AG09309 (cell line): ENCODE results near the gene SCN3B.

Experiments used
- DNase-seq: peaks from one replicate; pipeline ENCODE4 v3.0.0-alpha.2; 2010; ENCODE audit warnings: low read depth
- H3K4me3 ChIP-seq: 2 replicates; pipeline ENCODE4 v1.5.1; 2011; ENCODE audit warnings: mild to moderate bottlenecking, low read depth, low read length, moderate library complexity; ENCODE audit not compliant: control insufficient read depth
- TF ChIP-seq, protein P1 (sequence below): IDR thresholded peaks from 2 replicates; pipeline ENCODE4 v1.5.1; 2011; ENCODE audit warnings: mild to moderate bottlenecking, low read depth, low read length, inconsistent platforms; ENCODE audit not compliant: insufficient read depth, control insufficient read depth; ENCODE audit errors: missing control alignments

Gene SCN3B

DNA sequence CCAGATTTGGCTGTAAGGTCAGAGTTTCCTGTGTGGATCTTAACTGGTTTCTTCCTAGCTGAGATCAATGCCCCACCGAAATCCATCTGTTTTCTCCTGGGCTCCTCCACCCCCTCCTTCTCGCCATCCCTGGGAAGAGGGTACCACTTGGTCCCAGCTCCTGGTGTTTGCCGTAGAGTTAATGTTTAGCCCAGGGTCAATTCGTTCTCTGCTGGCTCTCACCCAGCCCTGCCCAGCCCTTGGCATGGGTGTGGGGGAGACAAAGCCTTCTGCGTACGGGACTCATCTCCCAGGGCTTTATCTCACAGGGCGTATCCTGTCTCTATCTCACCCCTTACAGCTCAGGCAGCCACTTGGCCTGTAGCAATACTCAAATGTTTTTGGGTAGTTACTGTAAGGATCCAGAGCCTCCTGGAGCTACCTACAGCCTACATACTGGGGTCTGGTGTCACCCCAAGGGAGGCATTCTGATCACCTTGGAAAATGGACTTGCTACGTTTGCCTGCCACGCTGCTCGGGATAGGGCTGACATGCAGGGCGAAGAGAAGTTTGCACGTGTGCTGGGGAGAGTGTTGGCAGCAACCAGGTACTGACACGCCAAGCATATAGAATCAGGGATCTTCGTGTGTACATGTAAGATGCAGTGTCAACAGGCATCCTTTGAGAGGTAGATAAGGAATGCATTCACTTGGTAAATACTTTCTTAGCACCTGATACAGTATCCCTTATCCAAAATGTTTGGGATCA is 66.1 kb downstream of the SCN3B start:
- H3K4me3 ChIP-seq = no peak overlapping the region
- TF ChIP-seq, protein P1, sequence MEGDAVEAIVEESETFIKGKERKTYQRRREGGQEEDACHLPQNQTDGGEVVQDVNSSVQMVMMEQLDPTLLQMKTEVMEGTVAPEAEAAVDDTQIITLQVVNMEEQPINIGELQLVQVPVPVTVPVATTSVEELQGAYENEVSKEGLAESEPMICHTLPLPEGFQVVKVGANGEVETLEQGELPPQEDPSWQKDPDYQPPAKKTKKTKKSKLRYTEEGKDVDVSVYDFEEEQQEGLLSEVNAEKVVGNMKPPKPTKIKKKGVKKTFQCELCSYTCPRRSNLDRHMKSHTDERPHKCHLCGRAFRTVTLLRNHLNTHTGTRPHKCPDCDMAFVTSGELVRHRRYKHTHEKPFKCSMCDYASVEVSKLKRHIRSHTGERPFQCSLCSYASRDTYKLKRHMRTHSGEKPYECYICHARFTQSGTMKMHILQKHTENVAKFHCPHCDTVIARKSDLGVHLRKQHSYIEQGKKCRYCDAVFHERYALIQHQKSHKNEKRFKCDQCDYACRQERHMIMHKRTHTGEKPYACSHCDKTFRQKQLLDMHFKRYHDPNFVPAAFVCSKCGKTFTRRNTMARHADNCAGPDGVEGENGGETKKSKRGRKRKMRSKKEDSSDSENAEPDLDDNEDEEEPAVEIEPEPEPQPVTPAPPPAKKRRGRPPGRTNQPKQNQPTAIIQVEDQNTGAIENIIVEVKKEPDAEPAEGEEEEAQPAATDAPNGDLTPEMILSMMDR = no peak
- no peak for DNase-seq

DNA sequence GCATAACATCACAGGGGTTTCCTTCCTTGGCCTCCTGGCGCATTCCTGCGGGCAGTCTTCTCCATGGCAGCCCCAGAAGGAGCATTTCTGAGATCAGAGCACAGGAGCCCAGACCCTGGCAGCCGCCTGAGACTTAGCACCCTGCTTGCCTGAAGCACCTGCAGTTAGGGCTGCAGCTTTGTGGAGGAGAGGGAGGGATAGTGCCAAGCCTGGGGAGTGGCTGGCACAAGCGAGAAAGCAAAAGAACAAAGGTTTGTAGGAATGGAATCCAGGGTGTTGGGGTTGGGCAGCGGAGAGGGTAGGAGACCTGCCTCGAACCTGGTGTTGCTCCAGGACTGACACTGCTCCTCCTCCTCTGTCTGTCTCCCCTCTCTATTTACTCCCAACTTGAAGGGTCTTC is 66.9 kb downstream of the SCN3B start:
- DNase-seq = no peak
- TF ChIP-seq, protein P1 = no peak
- H3K4me3 ChIP-seq = no peak overlapping the region

DNA sequence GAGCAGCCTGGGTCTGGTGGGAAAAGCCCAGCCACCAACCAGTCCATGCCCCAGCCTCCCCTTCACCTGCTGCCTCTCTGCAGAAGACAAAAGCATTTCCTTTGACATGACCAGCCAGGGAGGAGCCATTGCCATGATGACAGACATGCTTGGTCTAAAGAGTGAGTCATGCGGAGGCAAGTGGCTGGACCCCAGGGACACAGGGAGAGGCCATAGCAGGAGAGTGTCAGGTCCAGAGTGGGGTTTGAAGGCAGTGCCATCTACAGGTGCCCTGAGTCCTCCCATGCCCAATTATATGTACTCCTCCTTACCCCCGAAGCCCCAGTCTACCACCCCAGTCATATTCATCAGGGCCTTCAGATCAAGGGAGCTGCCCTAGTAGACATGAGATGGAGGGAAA is 67.4 kb downstream of the SCN3B start:
- DNase-seq = no peak
- H3K4me3 ChIP-seq = no peak overlapping the region
- TF ChIP-seq, protein P1 = no peak

DNA sequence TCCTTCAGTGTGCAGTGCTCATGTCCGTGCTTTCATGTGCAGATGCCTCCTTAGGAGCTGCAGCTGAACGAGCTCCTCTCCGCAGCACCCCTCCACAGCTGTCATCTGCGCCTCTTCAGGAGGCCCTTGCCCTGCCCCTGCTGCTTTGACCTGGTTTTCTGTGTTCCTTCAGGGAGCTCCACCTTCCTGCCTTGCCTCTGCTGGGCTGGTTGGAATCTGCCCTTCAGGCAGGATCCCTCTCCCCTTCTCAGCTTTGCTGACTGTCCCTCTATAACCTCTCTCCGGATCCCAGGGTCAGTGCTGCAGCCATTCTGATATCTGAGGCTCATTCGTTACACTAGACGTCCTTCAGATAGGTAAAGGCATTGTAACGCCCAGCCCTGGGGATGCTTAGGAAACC is 67.9 kb downstream of the SCN3B start:
- DNase-seq = no peak
- H3K4me3 ChIP-seq = no peak overlapping the region
- TF ChIP-seq, protein P1 = no peak

DNA sequence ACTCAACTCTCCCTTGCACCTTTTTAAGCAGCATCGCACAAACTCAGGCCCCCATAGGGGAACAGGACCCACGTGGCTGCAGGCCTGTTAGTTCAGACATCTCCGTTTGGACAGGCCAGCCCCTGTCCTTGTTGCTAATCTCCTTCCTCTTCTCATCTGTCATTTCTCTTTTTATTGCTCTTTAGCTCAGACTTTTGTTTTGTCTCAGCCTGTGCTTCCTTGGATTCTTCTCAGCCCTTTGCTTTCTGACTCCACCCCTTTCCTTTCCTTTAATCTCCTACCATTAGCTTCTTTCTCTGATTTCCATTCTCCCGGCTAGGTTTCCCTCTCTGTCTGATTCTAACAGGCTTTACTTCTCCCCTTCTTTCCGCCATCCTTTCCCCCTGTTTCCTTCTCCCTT is 68.7 kb downstream of the SCN3B start:
- TF ChIP-seq, protein P1 = no peak
- DNase-seq = no peak
- no peak overlapping the region for H3K4me3 ChIP-seq

DNA sequence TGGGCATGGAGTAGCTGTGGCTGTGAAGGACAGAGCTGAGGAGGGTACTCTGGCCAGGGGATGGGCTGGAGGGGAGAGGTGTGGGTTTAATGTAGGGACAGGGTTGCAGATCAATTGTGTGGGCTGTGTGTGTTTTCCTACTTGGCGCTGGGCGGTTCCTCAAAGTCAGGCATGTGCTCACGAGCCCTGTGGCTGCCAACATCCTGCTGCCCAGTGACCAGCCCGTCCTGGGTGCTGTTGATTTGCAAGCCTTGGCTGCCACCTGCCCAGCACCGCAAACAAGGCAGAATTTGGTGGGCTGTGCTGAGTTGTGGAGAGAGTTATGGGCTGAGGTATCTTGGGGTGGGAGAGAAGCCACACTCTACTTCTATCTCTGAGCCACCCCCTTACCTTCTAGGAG is 69.2 kb downstream of the SCN3B start:
- TF ChIP-seq, protein P1 = no peak
- no peak overlapping the region for H3K4me3 ChIP-seq

More for the DNA sequence above, 69.2 kb downstream of the SCN3B start:
- no peak for DNase-seq
